HepG2 (cell line): ENCODE measurements around the gene ZDHHC21.

Experiments used
- PLRG1 ChIP-seq: fragments of 450-650 bp; conservative IDR thresholded peaks from 2 replicates; pipeline ENCODE4 v1.6.1; 2016
- RFX5 ChIP-seq: IDR thresholded peaks from 2 replicates; pipeline ENCODE4 v1.6.1; 2011; ENCODE audit warnings: low read depth, low read length, improper control_type of control experiment
- SIN3A ChIP-seq: IDR thresholded peaks from 2 replicates; pipeline ENCODE4 v1.6.1; 2011; ENCODE audit warnings: low read depth, mild to moderate bottlenecking, control low read depth, low read length, borderline replicate concordance
- SMAD9 ChIP-seq: sonication (generic); formaldehyde crosslinking; IDR thresholded peaks from 2 replicates; pipeline ENCODE4 v1.5.1; 2020; ENCODE audit warnings: mild to moderate bottlenecking, missing genetic modification reagents
- ZNF224 ChIP-seq: sonication (generic); formaldehyde crosslinking; IDR thresholded peaks from 2 replicates; pipeline ENCODE4 v1.5.0; 2020; ENCODE audit warnings: mild to moderate bottlenecking, missing genetic modification reagents
- TF ChIP-seq, protein P1 (sequence below): sonication (generic); formaldehyde crosslinking; IDR thresholded peaks from 2 replicates; pipeline ENCODE4 v1.8.1; 2023; ENCODE audit warnings: missing genetic modification reagents, mild to moderate bottlenecking, borderline replicate concordance
- TF ChIP-seq, protein P2 (sequence below): sonication (generic); formaldehyde crosslinking; IDR thresholded peaks from 2 replicates; pipeline ENCODE4 v1.8.1; 2023; ENCODE audit warnings: missing genetic modification reagents, inconsistent platforms, borderline replicate concordance
- TF ChIP-seq, protein P3 (sequence below): sonication (generic); formaldehyde crosslinking; IDR thresholded peaks from 2 replicates; pipeline ENCODE4 v1.5.0; 2020; ENCODE audit warnings: missing genetic modification reagents, mild to moderate bottlenecking, borderline replicate concordance

DNA sequence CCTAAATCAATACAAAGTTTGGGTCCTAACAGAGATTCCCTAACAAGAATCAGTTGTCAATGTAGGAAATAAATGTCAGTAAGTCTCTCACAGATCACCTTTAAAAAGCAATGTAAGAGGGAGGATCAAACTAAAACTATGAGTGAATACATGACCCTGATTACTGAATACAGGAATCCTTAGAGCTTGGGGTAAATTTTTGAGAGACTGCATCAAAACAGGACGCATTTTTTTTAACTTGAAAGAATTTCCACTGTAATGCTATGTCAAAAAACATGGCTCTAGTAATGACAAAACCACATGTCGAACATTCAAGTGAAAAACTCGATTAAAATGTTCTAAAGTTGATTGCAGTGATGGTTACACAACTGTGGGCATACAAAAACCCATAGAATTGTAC, 21.9 kb downstream of the ZDHHC21 start:
- TF ChIP-seq SIN3A (no peak), ZNF224 (no peak), PLRG1 (no peak), SMAD9 (no peak), RFX5 (no peak)
- TF ChIP-seq, protein P1, sequence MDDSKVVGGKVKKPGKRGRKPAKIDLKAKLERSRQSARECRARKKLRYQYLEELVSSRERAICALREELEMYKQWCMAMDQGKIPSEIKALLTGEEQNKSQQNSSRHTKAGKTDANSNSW = no peak
- TF ChIP-seq, protein P2, sequence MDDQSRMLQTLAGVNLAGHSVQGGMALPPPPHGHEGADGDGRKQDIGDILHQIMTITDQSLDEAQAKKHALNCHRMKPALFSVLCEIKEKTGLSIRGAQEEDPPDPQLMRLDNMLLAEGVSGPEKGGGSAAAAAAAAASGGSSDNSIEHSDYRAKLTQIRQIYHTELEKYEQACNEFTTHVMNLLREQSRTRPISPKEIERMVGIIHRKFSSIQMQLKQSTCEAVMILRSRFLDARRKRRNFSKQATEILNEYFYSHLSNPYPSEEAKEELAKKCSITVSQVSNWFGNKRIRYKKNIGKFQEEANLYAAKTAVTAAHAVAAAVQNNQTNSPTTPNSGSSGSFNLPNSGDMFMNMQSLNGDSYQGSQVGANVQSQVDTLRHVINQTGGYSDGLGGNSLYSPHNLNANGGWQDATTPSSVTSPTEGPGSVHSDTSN (CRISPR knock-in tag) = no peak
- TF ChIP-seq, protein P3, sequence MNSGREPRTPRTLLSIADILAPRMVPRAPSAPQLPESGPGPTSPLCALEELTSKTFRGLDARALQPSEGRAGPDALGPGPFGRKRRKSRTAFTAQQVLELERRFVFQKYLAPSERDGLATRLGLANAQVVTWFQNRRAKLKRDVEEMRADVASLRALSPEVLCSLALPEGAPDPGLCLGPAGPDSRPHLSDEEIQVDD (CRISPR knock-in tag) = no peak
